ENCODE results near the gene TM4SF5. TPM values are rescaled to one million over a fixed set of nuclear protein-coding genes. Genes with fewer than 3 reads are reported as not detected.

Gene TM4SF5
- total RNA-seq, 1 donor, result not detected

DNA sequence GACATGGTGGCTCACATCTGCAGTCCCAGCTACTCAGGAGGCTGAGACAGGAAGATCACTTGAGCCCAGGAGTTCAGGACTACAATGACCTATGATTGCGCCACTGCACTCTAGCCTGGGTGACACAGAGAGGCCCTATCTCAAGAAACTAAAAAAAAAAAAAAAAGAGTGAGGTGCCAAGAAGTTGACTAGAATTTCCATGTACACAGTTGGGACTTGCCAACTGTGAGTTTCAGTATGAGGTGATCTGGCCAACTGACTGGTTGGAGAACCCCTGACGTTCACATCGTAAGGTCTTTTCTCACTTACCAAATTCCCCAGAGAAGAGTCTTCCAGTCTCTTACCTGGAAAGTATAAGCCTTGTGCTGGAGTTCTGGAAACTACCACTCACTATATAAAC lies 43.6 kb upstream of the TM4SF5 start:
- Histone ChIP-seq H3K4me2 (ENCODE audit: insufficient read depth, low read length) (no peak overlapping the region), H3K36me3 (ENCODE audit: insufficient read depth, low read length) (no peaks in the 10 kb centered on the region), H3K4me3 (ENCODE audit: insufficient read depth, low read length) (no peak overlapping the region), H3K4me1 (ENCODE audit: insufficient read depth, low read length) (peaks cover 9% of the 10 kb centered on the region), H2AFZ (ENCODE audit: low read length) (no peak overlapping the region), H3K27me3 (ENCODE audit: insufficient read depth, low read length) (no peaks in the 10 kb centered on the region), H3K27ac (ENCODE audit: low read depth, low read length) (no peak overlapping the region), H4K20me1 (ENCODE audit: insufficient read depth, low read length) (no peaks in the 10 kb centered on the region), H3K79me2 (ENCODE audit: insufficient read depth, low read length) (no peaks in the 10 kb centered on the region), H3K9me3 (ENCODE audit: low read depth, low read length) (no peaks in the 10 kb centered on the region)
- TF ChIP-seq, protein P1, sequence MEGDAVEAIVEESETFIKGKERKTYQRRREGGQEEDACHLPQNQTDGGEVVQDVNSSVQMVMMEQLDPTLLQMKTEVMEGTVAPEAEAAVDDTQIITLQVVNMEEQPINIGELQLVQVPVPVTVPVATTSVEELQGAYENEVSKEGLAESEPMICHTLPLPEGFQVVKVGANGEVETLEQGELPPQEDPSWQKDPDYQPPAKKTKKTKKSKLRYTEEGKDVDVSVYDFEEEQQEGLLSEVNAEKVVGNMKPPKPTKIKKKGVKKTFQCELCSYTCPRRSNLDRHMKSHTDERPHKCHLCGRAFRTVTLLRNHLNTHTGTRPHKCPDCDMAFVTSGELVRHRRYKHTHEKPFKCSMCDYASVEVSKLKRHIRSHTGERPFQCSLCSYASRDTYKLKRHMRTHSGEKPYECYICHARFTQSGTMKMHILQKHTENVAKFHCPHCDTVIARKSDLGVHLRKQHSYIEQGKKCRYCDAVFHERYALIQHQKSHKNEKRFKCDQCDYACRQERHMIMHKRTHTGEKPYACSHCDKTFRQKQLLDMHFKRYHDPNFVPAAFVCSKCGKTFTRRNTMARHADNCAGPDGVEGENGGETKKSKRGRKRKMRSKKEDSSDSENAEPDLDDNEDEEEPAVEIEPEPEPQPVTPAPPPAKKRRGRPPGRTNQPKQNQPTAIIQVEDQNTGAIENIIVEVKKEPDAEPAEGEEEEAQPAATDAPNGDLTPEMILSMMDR (IDR thresholded peaks at IDR 0.05; ENCODE audit: extremely low read depth, low read depth, low read length), result no peak
- no peak for DNase-seq (ENCODE audit: insufficient read length, low spot score, missing footprints)

DNA sequence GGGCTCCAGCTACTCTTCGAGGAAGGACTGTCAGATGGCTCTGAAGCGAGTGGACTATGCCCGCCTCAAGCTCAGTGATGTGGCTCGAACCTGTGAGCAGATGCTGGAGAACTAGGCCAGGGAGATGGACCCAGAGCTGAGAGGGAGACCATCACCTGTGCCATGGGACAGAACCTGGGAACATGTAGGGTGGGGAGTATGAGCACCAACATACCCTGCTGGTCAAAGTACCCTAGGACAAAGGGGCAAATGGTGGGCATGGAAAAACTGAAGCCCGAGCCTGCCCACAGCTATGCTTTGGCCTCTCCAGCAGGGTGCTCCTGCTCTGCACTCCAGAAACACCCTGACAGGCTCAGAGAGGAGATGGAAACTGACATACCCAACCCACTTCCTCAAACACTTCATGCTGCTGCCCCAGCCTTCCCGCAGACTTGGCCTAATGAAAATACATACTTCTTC lies 38.6 kb upstream of the TM4SF5 start:
- peaks cover 2% of the 10 kb centered on the region for H3K27me3 ChIP-seq (ENCODE audit: insufficient read depth, low read length)
- no peaks in the 10 kb centered on the region for H3K79me2 ChIP-seq (ENCODE audit: insufficient read depth, low read length)
- H3K4me2 ChIP-seq (ENCODE audit: insufficient read depth, low read length), result no peak overlapping the region
- H3K36me3 ChIP-seq (ENCODE audit: insufficient read depth, low read length), result no peaks in the 10 kb centered on the region
- H3K4me1 ChIP-seq (ENCODE audit: insufficient read depth, low read length), result peaks cover 15% of the 10 kb centered on the region
- H3K4me3 ChIP-seq (ENCODE audit: insufficient read depth, low read length), result no peak overlapping the region
- no peak for DNase-seq (ENCODE audit: insufficient read length, low spot score, missing footprints)
- H3K9me3 ChIP-seq (ENCODE audit: low read depth, low read length), result no peaks in the 10 kb centered on the region
- H3K27ac ChIP-seq (ENCODE audit: low read depth, low read length), result no peak overlapping the region
- H2AFZ ChIP-seq (ENCODE audit: low read length), result no peak overlapping the region
- TF ChIP-seq, protein P1 (IDR thresholded peaks at IDR 0.05; ENCODE audit: extremely low read depth, low read depth, low read length), result peak; percentile 30
- H4K20me1 ChIP-seq (ENCODE audit: insufficient read depth, low read length), result no peaks in the 10 kb centered on the region

DNA sequence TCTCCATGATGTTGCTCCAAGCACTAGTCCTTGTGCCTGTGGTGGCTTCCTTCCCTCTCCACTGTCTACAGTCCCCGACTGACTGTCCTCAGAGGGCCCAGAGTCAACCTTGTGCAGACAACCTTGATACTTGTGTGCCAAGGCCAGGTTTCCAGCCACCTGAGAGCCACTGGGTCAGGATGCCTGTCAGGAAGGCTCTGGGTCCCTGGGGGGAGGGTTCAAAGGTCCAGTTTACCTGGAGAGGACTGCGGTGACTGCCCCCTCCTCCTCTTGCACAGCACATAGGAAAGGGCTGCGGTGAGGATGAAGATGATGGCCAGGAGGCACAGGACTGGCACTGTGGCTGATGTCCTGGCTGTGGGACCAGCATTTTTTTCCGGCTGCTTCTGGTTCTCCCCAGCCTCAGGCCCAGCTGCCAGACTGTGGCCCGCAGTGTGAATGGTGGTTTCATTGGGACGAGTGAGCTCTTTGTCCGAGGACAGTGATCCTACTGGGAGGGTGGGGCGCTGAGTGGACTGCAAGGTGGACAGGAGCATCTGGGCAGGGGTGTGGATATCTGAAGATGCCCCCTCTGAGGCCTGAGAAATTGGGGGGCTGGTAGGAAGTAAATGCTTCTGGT lies 36.7 kb upstream of the TM4SF5 start:
- TF ChIP-seq, protein P1 (IDR thresholded peaks at IDR 0.05; ENCODE audit: extremely low read depth, low read depth, low read length), result no peak
- Histone ChIP-seq H3K4me2 (ENCODE audit: insufficient read depth, low read length) (no peak overlapping the region), H3K9me3 (ENCODE audit: low read depth, low read length) (no peaks in the 10 kb centered on the region), H3K4me3 (ENCODE audit: insufficient read depth, low read length) (no peak overlapping the region), H3K36me3 (ENCODE audit: insufficient read depth, low read length) (no peaks in the 10 kb centered on the region), H3K27ac (ENCODE audit: low read depth, low read length) (no peak overlapping the region), H4K20me1 (ENCODE audit: insufficient read depth, low read length) (no peaks in the 10 kb centered on the region), H3K79me2 (ENCODE audit: insufficient read depth, low read length) (no peaks in the 10 kb centered on the region), H2AFZ (ENCODE audit: low read length) (no peak overlapping the region), H3K27me3 (ENCODE audit: insufficient read depth, low read length) (peaks cover 8% of the 10 kb centered on the region), H3K4me1 (ENCODE audit: insufficient read depth, low read length) (peaks cover 25% of the 10 kb centered on the region)
- no peak for DNase-seq (ENCODE audit: insufficient read length, low spot score, missing footprints)

DNA sequence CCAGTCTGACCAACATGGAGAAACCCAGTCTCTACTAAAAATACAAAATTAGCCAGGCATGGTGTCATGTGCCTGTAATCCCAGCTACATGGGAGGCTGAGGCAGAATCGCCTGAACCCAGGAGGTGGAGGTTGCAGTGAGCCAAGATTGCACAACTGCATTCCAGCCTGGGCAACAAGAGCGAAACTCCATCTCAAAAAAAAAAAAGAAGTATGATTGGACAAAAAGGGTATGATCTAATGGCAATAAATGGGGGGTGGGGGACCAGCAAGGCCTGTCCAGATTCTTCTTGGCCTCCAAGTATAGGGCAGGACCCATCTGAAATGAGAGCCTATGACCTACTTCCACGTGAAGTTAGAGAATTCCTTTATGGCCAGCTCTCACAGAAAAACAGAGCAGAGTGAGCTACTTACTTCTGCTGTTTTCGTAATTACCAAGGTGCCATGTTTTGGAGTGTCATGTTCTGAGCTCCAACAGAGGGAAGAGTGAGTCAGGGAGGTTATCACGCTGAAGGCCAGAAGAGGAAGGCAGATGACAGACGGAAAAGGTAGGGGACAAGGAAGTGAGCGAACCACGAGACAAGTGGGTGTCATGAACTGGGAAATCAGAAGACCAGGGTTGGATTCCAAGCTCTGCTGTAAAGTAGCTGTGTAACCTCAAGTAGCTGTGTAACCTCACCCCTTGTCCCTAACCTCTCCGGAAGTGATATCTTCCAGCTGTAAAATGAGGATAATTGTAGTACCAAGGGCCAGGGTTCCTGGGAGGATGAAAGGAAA lies 35.6 kb upstream of the TM4SF5 start:
- H2AFZ ChIP-seq (ENCODE audit: low read length), result peak overlapping the region; percentile 47
- no peak for DNase-seq (ENCODE audit: insufficient read length, low spot score, missing footprints)
- no peaks in the 10 kb centered on the region for H3K79me2 ChIP-seq (ENCODE audit: insufficient read depth, low read length)
- peaks cover 11% of the 10 kb centered on the region for H3K27me3 ChIP-seq (ENCODE audit: insufficient read depth, low read length)
- H3K4me1 ChIP-seq (ENCODE audit: insufficient read depth, low read length), result peaks cover 20% of the 10 kb centered on the region
- no peaks in the 10 kb centered on the region for H4K20me1 ChIP-seq (ENCODE audit: insufficient read depth, low read length)
- no peaks in the 10 kb centered on the region for H3K36me3 ChIP-seq (ENCODE audit: insufficient read depth, low read length)
- H3K4me2 ChIP-seq (ENCODE audit: insufficient read depth, low read length), result no peak overlapping the region
- H3K4me3 ChIP-seq (ENCODE audit: insufficient read depth, low read length), result no peak overlapping the region
- no peak overlapping the region for H3K27ac ChIP-seq (ENCODE audit: low read depth, low read length)
- no peaks in the 10 kb centered on the region for H3K9me3 ChIP-seq (ENCODE audit: low read depth, low read length)
- TF ChIP-seq, protein P1 (IDR thresholded peaks at IDR 0.05; ENCODE audit: extremely low read depth, low read depth, low read length), result no peak

All from osteoblast (primary cell).